HepG2 (cell line): ENCODE results near the gene ARIH2. TPM values are rescaled to one million over a fixed set of nuclear protein-coding genes. Genes with fewer than 3 reads are reported as not detected.

Source experiments
- ATAC-seq: fragments of 200-7000 bp; cut with Tn5 transposase; 3 replicates; pipeline ENCODE4 v1.9.1; 2020; ENCODE audit warnings: mild to moderate bottlenecking, moderate library complexity
- BruUV-seq: library from RNA; stranded (reverse); fragments of 400-500 nt; replicated peaks from 2 replicates; lab custom pipeline; 2021; lab: Mats Ljungman, UMichigan
- CTCF ChIA-PET: fragments of 300-600 bp; formaldehyde crosslinking; extraction: SDS; loops from one replicate; lab custom pipeline; 2021; ENCODE audit warnings: low total read pairs, inconsistent platforms, low intra/inter-chr PET ratio; lab: Yijun Ruan, JAX
- POLR2A ChIA-PET: fragments of 350-600 bp; sonication (Branson Sonifier 250); formaldehyde crosslinking; loops from one replicate; lab custom pipeline; 2020; ENCODE audit warnings: antibody characterized with exemption, inconsistent platforms; lab: Yijun Ruan, JAX
- DNase-seq: peaks from one replicate; pipeline ENCODE4 v3.0.0-alpha.2; 2015; ENCODE audit warnings: low spot score
- FAIRE-seq: peaks from 3 replicates; lab custom pipeline; 2011; peaks lifted over from hg19 to GRCh38; lab: Jason Lieb, UNC
- H2AFZ ChIP-seq: one replicate; pipeline ENCODE4 v1.6.1; 2011; ENCODE audit warnings: low read length, inconsistent platforms
- H3K27ac ChIP-seq: fragments of 300-600 bp; 3 replicates; pipeline ENCODE4 v1.8.0; 2011; ENCODE audit warnings: mixed run types, mild to moderate bottlenecking, mixed read lengths, low read length, inconsistent platforms; ENCODE audit not compliant: insufficient read depth; ENCODE audit errors: extremely low read length
- H3K27me3 ChIP-seq, 2 experiments: fragments of 200-600 bp in 1 of 2; 2 replicates in 1 of 2; 3 replicates in 1 of 2; pipeline versions ENCODE4 v1.6.0 to v1.8.0; 2011; ENCODE audit warnings: low read length in 2 of 2, mild to moderate bottlenecking in 2 of 2, moderate library complexity in 2 of 2, inconsistent platforms in 1 of 2; ENCODE audit not compliant: insufficient read depth in 2 of 2, control insufficient read depth in 1 of 2
- H3K36me3 ChIP-seq, 2 experiments: fragments of 200-600 bp in 1 of 2; replicated peaks in 1 of 2; 2 replicates in 1 of 2; 3 replicates in 1 of 2; pipeline versions ENCODE4 v1.5.1 to v1.8.0; 2011; ENCODE audit warnings: low read length in 2 of 2, inconsistent platforms in 1 of 2; ENCODE audit not compliant: insufficient read depth in 2 of 2, control insufficient read depth in 1 of 2
- H3K4me1 ChIP-seq: 2 replicates; pipeline ENCODE4 v1.5.1; 2012; ENCODE audit warnings: low read length, inconsistent platforms; ENCODE audit not compliant: insufficient read depth
- H3K4me2 ChIP-seq: 2 replicates; pipeline ENCODE4 v1.6.0; 2011; ENCODE audit warnings: low read depth, low read length, inconsistent platforms
- H3K4me3 ChIP-seq, 3 experiments: fragments of 200-600 bp in 1 of 3; sonication (generic), shearing (Covaris generic) in 1 of 3; replicated peaks in 1 of 3; 2 replicates each; pipeline ENCODE4 v1.5.1; 2011 to 2016; ENCODE audit warnings: low read length in 3 of 3, inconsistent platforms in 2 of 3, low read depth in 2 of 3, mild to moderate bottlenecking in 2 of 3, control low read depth in 1 of 3, mixed read lengths in 1 of 3; ENCODE audit not compliant: insufficient read depth in 1 of 3
- H3K79me2 ChIP-seq: one replicate; pipeline ENCODE4 v1.6.1; 2011; ENCODE audit warnings: low read length, inconsistent platforms; ENCODE audit not compliant: insufficient read depth
- H3K9ac ChIP-seq: 2 replicates; pipeline ENCODE4 v1.6.0; 2011; ENCODE audit warnings: mild to moderate bottlenecking, low read depth, low read length, inconsistent platforms; ENCODE audit not compliant: insufficient read depth
- H3K9me3 ChIP-seq: 2 replicates; pipeline ENCODE4 v1.5.1; 2012; ENCODE audit warnings: mild to moderate bottlenecking, low read length
- H4K20me1 ChIP-seq: 2 replicates; pipeline ENCODE4 v1.6.0; 2011; ENCODE audit warnings: inconsistent platforms, mild to moderate bottlenecking, low read length, moderate library complexity; ENCODE audit not compliant: insufficient read depth
- JUND ChIP-seq: sonication (generic); formaldehyde crosslinking; IDR thresholded peaks from 2 replicates; pipeline ENCODE4 v1.8.0; 2022; ENCODE audit warnings: mild to moderate bottlenecking, missing genetic modification reagents
- MATR3 ChIP-seq: sonication (generic); formaldehyde crosslinking; IDR thresholded peaks from 2 replicates; pipeline ENCODE4 v1.4.0; 2020; ENCODE audit warnings: missing genetic modification reagents
- MIER2 ChIP-seq: IDR thresholded peaks from 2 replicates; pipeline ENCODE4 v1.6.1; 2016; ENCODE audit warnings: missing biosample characterization, missing genetic modification reagents
- MTA1 ChIP-seq: sonication (generic); formaldehyde crosslinking; IDR thresholded peaks from 2 replicates; pipeline ENCODE4 v1.4.0; 2020; ENCODE audit warnings: missing genetic modification reagents, mild to moderate bottlenecking, borderline replicate concordance
- REL ChIP-seq: sonication (generic); formaldehyde crosslinking; conservative IDR thresholded peaks from 2 replicates; pipeline ENCODE4 v1.8.0; 2022; ENCODE audit warnings: mild to moderate bottlenecking, missing genetic modification reagents, moderate library complexity
- RFXAP ChIP-seq: sonication (generic); formaldehyde crosslinking; IDR thresholded peaks from 2 replicates; pipeline ENCODE4 v1.4.0; 2020; ENCODE audit warnings: missing genetic modification reagents, borderline replicate concordance
- TARDBP ChIP-seq: sonication (generic); formaldehyde crosslinking; IDR thresholded peaks from 2 replicates; pipeline ENCODE4 v1.8.0; 2022; ENCODE audit warnings: mild to moderate bottlenecking, missing genetic modification reagents
- ZC3H4 ChIP-seq: sonication (generic); formaldehyde crosslinking; IDR thresholded peaks from 2 replicates; pipeline ENCODE4 v1.4.0; 2020; ENCODE audit warnings: missing genetic modification reagents, borderline replicate concordance
- ZFP36L2 ChIP-seq: sonication (generic); formaldehyde crosslinking; IDR thresholded peaks from 2 replicates; pipeline ENCODE4 v1.4.0; 2020; ENCODE audit warnings: missing genetic modification reagents
- ZIK1 ChIP-seq: sonication (generic); formaldehyde crosslinking; IDR thresholded peaks from 2 replicates; pipeline ENCODE4 v1.5.0; 2020; ENCODE audit warnings: mild to moderate bottlenecking, low read depth, missing genetic modification reagents, borderline replicate concordance
- ZNF3 ChIP-seq: IDR thresholded peaks from 2 replicates; pipeline ENCODE4 v1.7.0; 2017; ENCODE audit warnings: inconsistent platforms
- ZNF30 ChIP-seq: sonication (generic); formaldehyde crosslinking; IDR thresholded peaks from 2 replicates; pipeline ENCODE4 v1.5.0; 2020; ENCODE audit warnings: mild to moderate bottlenecking, missing genetic modification reagents
- ZNF703 ChIP-seq: sonication (generic); formaldehyde crosslinking; IDR thresholded peaks from 2 replicates; pipeline ENCODE4 v1.5.1; 2020; ENCODE audit warnings: missing genetic modification reagents, mild to moderate bottlenecking, moderate library complexity, borderline replicate concordance
- ZNF782 ChIP-seq: sonication (generic); formaldehyde crosslinking; IDR thresholded peaks from 2 replicates; pipeline ENCODE4 v1.4.0; 2020; ENCODE audit warnings: missing genetic modification reagents, mild to moderate bottlenecking, borderline replicate concordance
- WGBS: methylation state at CpG from one replicate; pipeline ENCODE4 v1.1.6; 2017; ENCODE audit warnings: low lambda C conversion rate; 5-methylcytosine and 5-hydroxymethylcytosine counted together
- in situ Hi-C: cut with HindIII; loops from 2 replicates; pipeline ENCODE4 v1.10.0; 2017; ENCODE audit warnings: low pct_unique_long_range_greater_than_20kb; ENCODE audit not compliant: extremely low pct_ligation_motif_present
- intact Hi-C: fragments of 100-400 bp; cut with micrococcal nuclease; formaldehyde crosslinking; loops from one replicate; pipeline ENCODE4 v1.10.0; 2022; ENCODE audit not compliant: unreplicated experiment
- polyA plus RNA-seq, 8 experiments: library from polyadenylated mRNA; depleted of rRNA in 3 of 8; stranded (reverse) in 7 of 8; unstranded in 1 of 8; fragments of >200 nt; fragmentation: Illumina TruSeq in 4 of 8; extraction: Trizol in 4 of 8; gene quantifications; 2 replicates each; pipeline versions ENCODE4 v1.2.1 to v1.2.3, GENCODE V29; 2011 to 2016; ENCODE audit warnings: low read depth in 4 of 8, missing spikeins in 1 of 8, mixed read lengths in 1 of 8; ENCODE audit not compliant: insufficient read depth in 1 of 8
- total RNA-seq, 5 experiments: library from RNA; depleted of rRNA; stranded (reverse); fragments of >200 nt; fragmentation: Illumina TruSeq; extraction: Trizol; gene quantifications; 2 replicates each; pipeline ENCODE4 v1.2.3, GENCODE V29; 2016; ENCODE audit warnings: low read depth in 1 of 5
- TF ChIP-seq, protein P1 (sequence below): sonication (generic); formaldehyde crosslinking; IDR thresholded peaks from 2 replicates; pipeline ENCODE4 v1.9.0; 2022; ENCODE audit warnings: missing genetic modification reagents, mild to moderate bottlenecking, borderline replicate concordance
- TF ChIP-seq, protein P2 (sequence below): sonication (generic); formaldehyde crosslinking; IDR thresholded peaks from 2 replicates; pipeline ENCODE4 v1.4.0; 2020; ENCODE audit warnings: missing genetic modification reagents, mild to moderate bottlenecking, borderline replicate concordance
- TF ChIP-seq, protein P3 (sequence below): IDR thresholded peaks from 2 replicates; pipeline ENCODE4 v1.6.1; 2018; ENCODE audit warnings: missing genetic modification reagents

ARIH2 gene
- total and polyA plus RNA-seq, 2 of the 13 experiments (the other 11 are each of a cell fraction or from before 2014, with no cell fraction given), result 64.8 to 83.3 TPM

DNA sequence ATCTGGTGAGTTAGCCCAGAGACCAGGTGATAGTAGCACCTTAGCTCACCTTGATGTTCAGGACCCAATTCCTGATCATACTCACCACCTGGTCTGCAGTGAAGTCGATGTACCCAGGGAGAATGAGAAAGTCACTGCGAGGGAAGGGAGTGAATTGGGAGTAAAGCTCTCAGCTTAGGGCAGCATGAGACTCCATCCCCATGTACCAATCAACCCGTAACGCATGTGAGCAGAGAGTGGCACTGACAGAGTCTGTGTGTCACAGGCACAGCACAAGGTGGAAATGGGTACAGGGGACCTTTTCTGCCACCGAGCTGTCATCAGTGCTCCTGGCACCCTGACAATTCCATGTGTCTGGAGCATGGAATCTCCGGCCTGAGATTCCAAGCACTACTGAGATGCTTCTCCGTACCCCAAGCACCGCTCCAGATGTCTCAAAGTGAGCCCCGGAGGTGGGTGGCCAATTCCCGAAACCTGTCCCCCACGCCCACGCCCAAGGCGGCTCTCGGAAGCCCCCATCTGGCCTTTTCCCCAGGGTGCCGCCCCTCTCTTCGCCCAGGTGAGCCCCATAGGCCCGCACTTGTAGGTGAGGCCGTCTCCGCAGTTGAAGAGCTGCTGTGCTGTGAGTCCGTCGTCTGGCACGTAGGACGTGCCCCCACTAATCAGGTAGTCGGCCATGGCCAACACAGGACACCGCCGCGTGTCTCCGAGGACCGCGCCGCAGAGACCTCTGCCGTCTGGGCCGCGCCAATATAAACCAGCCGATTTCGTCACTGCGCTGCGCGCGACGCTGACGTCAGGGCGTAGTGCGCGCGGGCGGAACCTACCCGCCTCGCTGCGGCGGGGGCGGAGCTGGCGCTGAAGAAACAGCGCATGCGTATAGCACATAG, 110.3 kb downstream of the ARIH2 start, which contains the start of gene IMPDH2 (continued):
- TF ChIP-seq TARDBP (CRISPR knock-in tag) (peak; percentile 81), ZFP36L2 (CRISPR knock-in tag) (no peak), ZC3H4 (CRISPR knock-in tag) (peak; percentile 90; the same call in 1 of the 2 replicates), MTA1 (CRISPR knock-in tag) (peak; percentile 79; the same call in 1 of the 2 replicates), ZNF3 (no peak; the same call in 1 of the 2 replicates), ZNF703 (CRISPR knock-in tag) (no peak)

DNA sequence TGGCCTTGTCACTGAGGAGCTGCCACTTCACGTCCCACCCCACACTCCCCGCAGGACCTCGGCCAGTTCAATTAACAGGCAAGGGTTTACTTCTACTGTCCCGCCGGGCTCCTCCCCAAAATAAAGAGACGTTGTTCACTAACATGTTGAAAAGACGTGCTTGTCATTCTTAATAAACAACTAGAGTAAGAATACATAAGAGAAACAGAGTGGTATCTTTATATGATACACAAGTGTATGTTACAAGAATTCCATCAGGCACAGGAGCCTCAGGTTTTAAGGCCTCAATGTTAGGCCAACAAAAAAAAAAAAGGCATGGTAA, 110.9 kb downstream of the ARIH2 start:
- intact Hi-C loops, result no loop called here
- WGBS, result 12% methylated on average over 7 of the region's 7 CpGs
- TF ChIP-seq ZIK1 (CRISPR knock-in tag), result 0 out of 2 replicates have a peak, but pooled peaks have one; percentile 4
- TF ChIP-seq, protein P1, sequence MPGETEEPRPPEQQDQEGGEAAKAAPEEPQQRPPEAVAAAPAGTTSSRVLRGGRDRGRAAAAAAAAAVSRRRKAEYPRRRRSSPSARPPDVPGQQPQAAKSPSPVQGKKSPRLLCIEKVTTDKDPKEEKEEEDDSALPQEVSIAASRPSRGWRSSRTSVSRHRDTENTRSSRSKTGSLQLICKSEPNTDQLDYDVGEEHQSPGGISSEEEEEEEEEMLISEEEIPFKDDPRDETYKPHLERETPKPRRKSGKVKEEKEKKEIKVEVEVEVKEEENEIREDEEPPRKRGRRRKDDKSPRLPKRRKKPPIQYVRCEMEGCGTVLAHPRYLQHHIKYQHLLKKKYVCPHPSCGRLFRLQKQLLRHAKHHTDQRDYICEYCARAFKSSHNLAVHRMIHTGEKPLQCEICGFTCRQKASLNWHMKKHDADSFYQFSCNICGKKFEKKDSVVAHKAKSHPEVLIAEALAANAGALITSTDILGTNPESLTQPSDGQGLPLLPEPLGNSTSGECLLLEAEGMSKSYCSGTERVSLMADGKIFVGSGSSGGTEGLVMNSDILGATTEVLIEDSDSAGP, result peak; percentile 13; the same call in 1 of the 2 replicates
- 0 out of 2 replicates have a peak, but pooled peaks have one; percentile 0 for TF ChIP-seq JUND (CRISPR knock-in tag)
- TF ChIP-seq MIER2 (CRISPR knock-in tag), result peak; percentile 8
- TF ChIP-seq ZNF782, result peak; percentile 1; the same call in 1 of the 2 replicates
- peak; percentile 1; the same call in 1 of the 2 replicates for TF ChIP-seq RFXAP (CRISPR knock-in tag)
- no peak for TF ChIP-seq ZNF30 (CRISPR knock-in tag)
- TF ChIP-seq, protein P2, sequence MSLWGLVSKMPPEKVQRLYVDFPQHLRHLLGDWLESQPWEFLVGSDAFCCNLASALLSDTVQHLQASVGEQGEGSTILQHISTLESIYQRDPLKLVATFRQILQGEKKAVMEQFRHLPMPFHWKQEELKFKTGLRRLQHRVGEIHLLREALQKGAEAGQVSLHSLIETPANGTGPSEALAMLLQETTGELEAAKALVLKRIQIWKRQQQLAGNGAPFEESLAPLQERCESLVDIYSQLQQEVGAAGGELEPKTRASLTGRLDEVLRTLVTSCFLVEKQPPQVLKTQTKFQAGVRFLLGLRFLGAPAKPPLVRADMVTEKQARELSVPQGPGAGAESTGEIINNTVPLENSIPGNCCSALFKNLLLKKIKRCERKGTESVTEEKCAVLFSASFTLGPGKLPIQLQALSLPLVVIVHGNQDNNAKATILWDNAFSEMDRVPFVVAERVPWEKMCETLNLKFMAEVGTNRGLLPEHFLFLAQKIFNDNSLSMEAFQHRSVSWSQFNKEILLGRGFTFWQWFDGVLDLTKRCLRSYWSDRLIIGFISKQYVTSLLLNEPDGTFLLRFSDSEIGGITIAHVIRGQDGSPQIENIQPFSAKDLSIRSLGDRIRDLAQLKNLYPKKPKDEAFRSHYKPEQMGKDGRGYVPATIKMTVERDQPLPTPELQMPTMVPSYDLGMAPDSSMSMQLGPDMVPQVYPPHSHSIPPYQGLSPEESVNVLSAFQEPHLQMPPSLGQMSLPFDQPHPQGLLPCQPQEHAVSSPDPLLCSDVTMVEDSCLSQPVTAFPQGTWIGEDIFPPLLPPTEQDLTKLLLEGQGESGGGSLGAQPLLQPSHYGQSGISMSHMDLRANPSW (CRISPR knock-in tag), result 0 out of 2 replicates have a peak, but pooled peaks have one; percentile 10
- TF ChIP-seq, protein P3, sequence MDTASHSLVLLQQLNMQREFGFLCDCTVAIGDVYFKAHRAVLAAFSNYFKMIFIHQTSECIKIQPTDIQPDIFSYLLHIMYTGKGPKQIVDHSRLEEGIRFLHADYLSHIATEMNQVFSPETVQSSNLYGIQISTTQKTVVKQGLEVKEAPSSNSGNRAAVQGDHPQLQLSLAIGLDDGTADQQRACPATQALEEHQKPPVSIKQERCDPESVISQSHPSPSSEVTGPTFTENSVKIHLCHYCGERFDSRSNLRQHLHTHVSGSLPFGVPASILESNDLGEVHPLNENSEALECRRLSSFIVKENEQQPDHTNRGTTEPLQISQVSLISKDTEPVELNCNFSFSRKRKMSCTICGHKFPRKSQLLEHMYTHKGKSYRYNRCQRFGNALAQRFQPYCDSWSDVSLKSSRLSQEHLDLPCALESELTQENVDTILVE (CRISPR knock-in tag), result peak; percentile 10; the same call in 1 of the 2 replicates
- TF ChIP-seq REL (CRISPR knock-in tag), result no peak
- no peak for TF ChIP-seq MATR3 (CRISPR knock-in tag)

More for the DNA sequence above, 110.9 kb downstream of the ARIH2 start:
- CTCF ChIA-PET, result no interaction called here
- Histone ChIP-seq H3K27ac (peak overlapping the region; percentile 26), H4K20me1 (no peaks in the 10 kb centered on the region), H3K9me3 (no peaks in the 10 kb centered on the region), H3K79me2 (peaks cover 13% of the 10 kb centered on the region), H3K36me3 (peaks cover 25 to 62% of the 10 kb centered on the region in 2 experiments), H3K9ac (peak overlapping the region; percentile 83; the same call in 1 of the 2 replicates), H3K4me2 (peak overlapping the region; percentile 90), H3K4me3 (peak overlapping the region in 2 of 3 experiments; percentile 15 to 78; a peak in 1 of 6 replicates), H2AFZ (no peak overlapping the region), H3K4me1 (peaks cover 39% of the 10 kb centered on the region), H3K27me3 (no peaks in the 10 kb centered on the region)
- ATAC-seq, result no peak
- in situ Hi-C loops, result no loop called here
- BruUV-seq, result no TSS peak
- no peak for FAIRE-seq
- POLR2A ChIA-PET, result interaction anchor here (0.6 to 2.3 kb wide), 31 partner anchors 9 to 466 kb away, joined by 3 to 40 read pairs (median 5); partner anchors contain the start of genes ARIH2, DALRD3, IP6K2 and KLHDC8B
- no peak for DNase-seq
